Stomach (tissue), 9 donors: ENCODE measurements around the gene M6PR. TPM values are rescaled to one million over a fixed set of nuclear protein-coding genes. Genes with fewer than 3 reads are reported as not detected.

Experiments
- DNase-seq, 2 donors: peaks; one replicate each; pipeline versions ENCODE4 v3.0.0 to v3.0.0-alpha.2; 2013 to 2019
- H3K27ac ChIP-seq, 5 donors: fragments of 200-600 bp in 4 of 5; sonication (generic) in 4 of 5; one replicate each; pipeline ENCODE4 v1.5.1; 2013 to 2019; ENCODE audit warnings: mild to moderate bottlenecking in 1 of 5, moderate library complexity in 1 of 5
- H3K27me3 ChIP-seq, 3 donors: fragments of 200-600 bp; sonication (generic); one replicate each; pipeline ENCODE4 v1.5.1; 2017 to 2019; ENCODE audit warnings: mixed run types in 1 of 3
- H3K36me3 ChIP-seq, 4 donors: fragments of 200-600 bp; sonication (generic); 1 replicate in 3 of 4; 2 replicates in 1 of 4; pipeline ENCODE4 v1.5.1; 2016 to 2019
- H3K4me1 ChIP-seq, 4 donors: fragments of 200-600 bp; sonication (generic); one replicate each; pipeline ENCODE4 v1.5.1; 2016 to 2019
- H3K4me3 ChIP-seq, 4 donors: fragments of 200-600 bp; sonication (generic) in 3 of 4; one replicate each; pipeline ENCODE4 v1.5.1; 2016 to 2019; ENCODE audit warnings: mild to moderate bottlenecking in 1 of 4
- H3K9me3 ChIP-seq, 4 donors: fragments of 200-600 bp; sonication (generic); one replicate each; pipeline ENCODE4 v1.5.1; 2016 to 2019
- EP300 ChIP-seq: sonication (generic); formaldehyde crosslinking; IDR thresholded peaks from one replicate; pipeline ENCODE4 v1.6.1; 2017; ENCODE audit warnings: antibody characterized with exemption
- POLR2A ChIP-seq, 4 donors: fragments of 450-650 bp; IDR thresholded peaks; one replicate each; pipeline ENCODE4 v1.6.1; 2016; ENCODE audit warnings: antibody characterized with exemption in 4 of 4, control low read depth in 2 of 4, mild to moderate bottlenecking in 1 of 4, moderate library complexity in 1 of 4
- POLR2AphosphoS5 ChIP-seq, 3 donors: sonication (generic); formaldehyde crosslinking; IDR thresholded peaks; one replicate each; pipeline ENCODE4 v1.6.1; 2016; ENCODE audit warnings: antibody characterized with exemption in 3 of 3
- WGBS, 5 donors: extraction: QIAGEN DNeasy Blood & Tissue Kit in 3 of 5; methylation state at CpG; one replicate each; pipeline versions ENCODE4 v1.1.5 to v1.1.7; 2013 to 2018; 5-methylcytosine and 5-hydroxymethylcytosine counted together
- intact Hi-C: fragments of 100-400 bp; cut with DNase I; formaldehyde crosslinking; loops from one replicate; pipeline ENCODE4 v1.15.1; 2023; ENCODE audit warnings: low total_unique reads
- polyA plus RNA-seq, 3 donors: library from polyadenylated mRNA; stranded (reverse); fragments of 200-250 nt; gene quantifications; one replicate each; pipeline ENCODE4 v1.2.3, GENCODE V29; 2013
- total RNA-seq, 5 donors: library from RNA; depleted of rRNA; stranded (reverse); fragments of >200 nt; gene quantifications; one replicate each; pipeline versions ENCODE4 v1.1.0 to v1.2.3, GENCODE V29; 2014 to 2016
- TF ChIP-seq, protein P1 (sequence below), 7 experiments: fragments of 450-650 bp in 4 of 7; fragments of 200-600 bp in 3 of 7; sonication (generic) in 3 of 7; IDR thresholded peaks; one replicate each; pipeline ENCODE4 v1.5.1; 2016 to 2019; ENCODE audit warnings: antibody characterized with exemption in 7 of 7, control low read depth in 2 of 7, mild to moderate bottlenecking in 1 of 7
- donor health status: healthy with polysubstance abuse.
- donor health status: Bipolar disorder and iron deficiency.
- donor health status: healthy.

Gene M6PR
- total and polyA plus RNA-seq, 8 donors, result 20.9 to 155 (median 49.8) TPM

DNA sequence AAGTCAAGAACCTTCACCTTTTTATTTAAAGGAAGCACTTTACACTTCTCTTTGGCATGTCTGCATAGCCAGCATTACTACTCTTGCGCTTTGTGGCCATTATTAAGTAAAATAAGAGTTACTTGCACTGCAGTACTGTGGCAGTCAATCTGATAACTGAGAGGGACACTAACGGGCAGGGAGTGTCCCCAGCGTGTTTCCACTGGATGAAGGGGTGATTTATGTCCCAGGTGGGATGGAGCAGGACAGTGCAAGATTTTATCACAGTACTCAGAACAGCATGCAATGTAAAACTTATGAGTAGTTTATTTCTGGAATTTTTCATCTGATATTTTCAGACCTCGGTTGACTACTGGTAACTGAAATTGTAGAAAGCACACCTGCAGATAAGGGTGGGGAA lies 8.1 kb upstream of the M6PR start:
- intact Hi-C loops, result no loop called here
- Histone ChIP-seq H3K36me3 (no peaks in the 10 kb centered on the region), H3K27ac (no peak overlapping the region), H3K9me3 (no peaks in the 10 kb centered on the region), H3K4me3 (no peak overlapping the region), H3K27me3 (no peaks in the 10 kb centered on the region), H3K4me1 (no peaks in the 10 kb centered on the region)
- TF ChIP-seq POLR2AphosphoS5 (IDR thresholded peaks at IDR 0.05), result no peak
- no peak for TF ChIP-seq POLR2A (IDR thresholded peaks at IDR 0.05)
- TF ChIP-seq EP300, result no peak
- TF ChIP-seq, protein P1, sequence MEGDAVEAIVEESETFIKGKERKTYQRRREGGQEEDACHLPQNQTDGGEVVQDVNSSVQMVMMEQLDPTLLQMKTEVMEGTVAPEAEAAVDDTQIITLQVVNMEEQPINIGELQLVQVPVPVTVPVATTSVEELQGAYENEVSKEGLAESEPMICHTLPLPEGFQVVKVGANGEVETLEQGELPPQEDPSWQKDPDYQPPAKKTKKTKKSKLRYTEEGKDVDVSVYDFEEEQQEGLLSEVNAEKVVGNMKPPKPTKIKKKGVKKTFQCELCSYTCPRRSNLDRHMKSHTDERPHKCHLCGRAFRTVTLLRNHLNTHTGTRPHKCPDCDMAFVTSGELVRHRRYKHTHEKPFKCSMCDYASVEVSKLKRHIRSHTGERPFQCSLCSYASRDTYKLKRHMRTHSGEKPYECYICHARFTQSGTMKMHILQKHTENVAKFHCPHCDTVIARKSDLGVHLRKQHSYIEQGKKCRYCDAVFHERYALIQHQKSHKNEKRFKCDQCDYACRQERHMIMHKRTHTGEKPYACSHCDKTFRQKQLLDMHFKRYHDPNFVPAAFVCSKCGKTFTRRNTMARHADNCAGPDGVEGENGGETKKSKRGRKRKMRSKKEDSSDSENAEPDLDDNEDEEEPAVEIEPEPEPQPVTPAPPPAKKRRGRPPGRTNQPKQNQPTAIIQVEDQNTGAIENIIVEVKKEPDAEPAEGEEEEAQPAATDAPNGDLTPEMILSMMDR (IDR thresholded peaks at IDR 0.05), result no peak
- no peak for DNase-seq
- WGBS, 5 donors, result 72 to 81% (median 74%) methylated on average over 4 of the region's 4 CpGs

- H3K36me3 ChIP-seq, result no peaks in the 10 kb centered on the region
- no peaks in the 10 kb centered on the region for H3K27me3 ChIP-seq
- H3K4me3 ChIP-seq, result no peak overlapping the region
- H3K27ac ChIP-seq, result no peak overlapping the region
- no peak for DNase-seq
- intact Hi-C loops, result no loop called here
- TF ChIP-seq, protein P1 (IDR thresholded peaks at IDR 0.05), result no peak
- TF ChIP-seq EP300 (no peak), POLR2AphosphoS5 (IDR thresholded peaks at IDR 0.05) (no peak), POLR2A (IDR thresholded peaks at IDR 0.05) (no peak)
- no peaks in the 10 kb centered on the region for H3K4me1 ChIP-seq
- WGBS, 5 donors, result 78 to 96% (median 86%) methylated on average over 7 of the region's 7 CpGs
- no peaks in the 10 kb centered on the region for H3K9me3 ChIP-seq
Observed at GRCh38 chr12:8956772-8957171, 7.3 kb upstream of the M6PR start.

- H3K9me3 ChIP-seq, result no peaks in the 10 kb centered on the region
- H3K4me1 ChIP-seq, result peaks cover 0 to 6% (median 3%) of the 10 kb centered on the region in 4 donors
- intact Hi-C loops, result no loop called here
- H3K4me3 ChIP-seq, result no peak overlapping the region
- H3K36me3 ChIP-seq, result no peaks in the 10 kb centered on the region
- TF ChIP-seq, protein P1 (IDR thresholded peaks at IDR 0.05), result no peak
- 89 to 97% (median 97%) methylated on average over 14 to 15 of the region's 15 CpGs for WGBS, 5 donors
- H3K27me3 ChIP-seq, result no peaks in the 10 kb centered on the region
- DNase-seq, result no peak
- H3K27ac ChIP-seq, result no peak overlapping the region
Observed at GRCh38 chr12:8956073-8956472, 6.6 kb upstream of the M6PR start.

DNA sequence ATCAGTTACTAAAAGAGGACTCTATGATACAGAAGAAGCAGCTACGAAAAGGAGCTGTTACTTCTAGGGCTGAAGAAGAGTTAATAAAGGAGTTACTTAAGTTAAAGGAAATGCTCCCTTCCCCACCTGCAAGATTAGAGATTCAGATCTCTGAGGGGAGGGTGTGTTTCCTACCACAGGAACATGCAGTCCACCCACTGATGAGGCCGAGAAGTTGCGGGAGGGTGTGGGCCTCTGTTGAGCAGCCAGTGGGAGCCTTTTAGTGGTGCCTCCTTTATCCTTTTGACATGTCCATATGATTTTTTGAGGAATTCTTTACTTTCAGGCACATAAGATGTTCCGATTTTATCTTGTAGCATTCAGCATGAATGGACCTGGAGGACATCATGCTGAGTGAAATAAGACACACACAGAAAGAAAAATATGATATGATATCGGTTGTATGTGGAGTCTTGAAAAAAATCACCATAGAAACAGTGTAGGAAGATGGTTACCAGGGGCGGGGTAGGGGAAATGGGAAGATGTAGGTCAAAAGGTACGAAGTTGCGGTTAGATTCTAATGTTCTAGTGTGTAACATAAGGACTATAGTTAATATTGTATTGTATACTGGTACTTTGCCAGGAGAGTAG lies 4.4 kb upstream of the M6PR start:
- WGBS, 5 donors, result 85 to 90% (median 90%) methylated on average over 8 of the region's 8 CpGs
- Histone ChIP-seq H3K4me1 (peaks cover 5 to 16% (median 12%) of the 10 kb centered on the region in 4 donors), H3K4me3 (no peak overlapping the region), H3K27ac (no peak overlapping the region), H3K27me3 (no peaks in the 10 kb centered on the region), H3K9me3 (no peaks in the 10 kb centered on the region), H3K36me3 (no peaks in the 10 kb centered on the region)
- intact Hi-C loops, result no loop called here
- peak in 1 of 2 donors; percentile 24 for DNase-seq
- TF ChIP-seq POLR2AphosphoS5 (IDR thresholded peaks at IDR 0.05) (no peak), POLR2A (IDR thresholded peaks at IDR 0.05) (no peak), EP300 (no peak)
- TF ChIP-seq, protein P1 (IDR thresholded peaks at IDR 0.05), result no peak
